Adrenal gland (tissue), 5 donors: Measurements from ENCODE around the gene ATP9A.

Experiments used
- CTCF ChIP-seq, 6 experiments: fragments of 450-650 bp in 4 of 6; fragments of 200-600 bp in 2 of 6; sonication (generic) in 1 of 6; IDR thresholded peaks; 1 replicate in 5 of 6; 2 replicates in 1 of 6; pipeline versions ENCODE4 v1.5.1 to v1.8.0; 2016 to 2021; ENCODE audit warnings: antibody characterized with exemption in 6 of 6, mild to moderate bottlenecking in 2 of 6, moderate library complexity in 1 of 6
- POLR2A ChIP-seq, 2 donors: fragments of 450-650 bp; IDR thresholded peaks; one replicate each; pipeline ENCODE4 v1.6.1; 2017; ENCODE audit warnings: antibody characterized with exemption in 2 of 2, mild to moderate bottlenecking in 2 of 2, moderate library complexity in 1 of 2
- donor health status: DM: no; HTN: no; CAD: no.

DNA sequence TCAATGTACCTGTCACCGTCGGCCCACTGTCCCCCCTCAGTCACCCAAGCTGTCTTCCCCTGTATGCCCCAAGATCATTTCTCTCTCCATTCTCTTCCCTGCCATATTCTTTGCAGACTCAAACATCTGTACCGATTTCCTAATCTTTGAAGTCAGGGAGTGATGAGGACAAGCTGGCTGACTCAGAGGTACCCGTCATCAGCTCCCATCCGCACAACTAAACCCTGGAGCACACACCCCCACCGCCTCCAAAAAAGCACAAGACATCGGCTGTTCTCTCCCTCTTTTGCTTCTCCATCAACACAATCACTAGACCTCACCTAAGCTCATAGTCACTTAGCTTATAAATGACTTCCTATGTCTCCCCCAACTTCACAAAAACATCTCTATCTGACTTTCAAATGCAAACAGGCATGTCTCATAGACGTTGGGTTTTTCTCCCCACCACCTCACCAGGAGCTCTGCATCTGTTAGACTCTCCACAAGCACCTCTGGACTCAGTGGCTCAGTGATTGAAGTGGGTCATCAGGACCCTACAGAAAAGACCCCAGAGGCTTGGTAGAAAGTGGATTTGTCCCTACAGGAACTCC, 214.2 kb downstream of the ATP9A start:
- no peak for TF ChIP-seq CTCF (IDR thresholded peaks at IDR 0.05)
- no peak for TF ChIP-seq POLR2A (IDR thresholded peaks at IDR 0.05)
